CD4-positive, CD25-positive, alpha-beta regulatory T cell (primary cell): ENCODE results near the gene MTFP1. TPM values are rescaled to one million over a fixed set of nuclear protein-coding genes. Genes with fewer than 3 reads are reported as not detected.

Source experiments
- ATAC-seq, 2 donors: fragments of 150-1000 bp; cut with Tn5 transposase; one replicate each; pipeline ENCODE4 v1.10.0; 2021; ENCODE audit warnings: low read depth in 2 of 2, moderate number of reproducible peaks in 2 of 2, moderate library complexity in 1 of 2
- DNase-seq, 3 donors: peaks; one replicate each; pipeline versions ENCODE4 v3.0.0 to v3.0.0-alpha.2; 2012 to 2022; ENCODE audit warnings: mixed read lengths in 1 of 3
- H3K27ac ChIP-seq: one replicate; pipeline ENCODE4 v1.7.0; 2013; ENCODE audit warnings: mild to moderate bottlenecking, low read length; ENCODE audit not compliant: insufficient read depth, poor library complexity, severe bottlenecking
- H3K27me3 ChIP-seq: one replicate; pipeline ENCODE4 v1.7.0; 2013; ENCODE audit warnings: low read length; ENCODE audit not compliant: control insufficient read depth, insufficient read depth
- H3K36me3 ChIP-seq: one replicate; pipeline ENCODE4 v1.7.0; 2013; ENCODE audit warnings: mild to moderate bottlenecking, low read length, moderate library complexity; ENCODE audit not compliant: control insufficient read depth, insufficient read depth
- H3K4me1 ChIP-seq: 2 replicates; pipeline ENCODE4 v1.7.0; 2013; ENCODE audit warnings: mild to moderate bottlenecking, low read length; ENCODE audit not compliant: insufficient read depth, control insufficient read depth, poor library complexity, severe bottlenecking
- H3K4me3 ChIP-seq: one replicate; pipeline ENCODE4 v1.7.0; 2013; ENCODE audit warnings: low read depth, mild to moderate bottlenecking, low read length, moderate library complexity
- H3K9me3 ChIP-seq, 2 experiments: 1 replicate in 1 of 2; 2 replicates in 1 of 2; pipeline ENCODE4 v1.7.0; 2013; ENCODE audit warnings: low read length in 2 of 2, mild to moderate bottlenecking in 1 of 2, moderate library complexity in 1 of 2; ENCODE audit not compliant: control insufficient read depth in 2 of 2
- H3K27ac Mint-ChIP-seq, 3 donors: one replicate each; pipeline ENCODE4 v1.8.0; 2020 to 2022; ENCODE audit warnings: mild to moderate bottlenecking in 3 of 3, mixed read lengths in 3 of 3, moderate library complexity in 2 of 3
- H3K27me3 Mint-ChIP-seq: one replicate; pipeline ENCODE4 v1.8.0; 2022; ENCODE audit warnings: mild to moderate bottlenecking, mixed read lengths
- H3K36me3 Mint-ChIP-seq: one replicate; pipeline ENCODE4 v1.8.0; 2020; ENCODE audit warnings: mixed read lengths
- H3K4me1 Mint-ChIP-seq, 4 donors: one replicate each; pipeline ENCODE4 v1.8.0; 2020 to 2022; ENCODE audit warnings: mixed read lengths in 4 of 4, mild to moderate bottlenecking in 1 of 4
- H3K4me3 Mint-ChIP-seq, 4 donors: one replicate each; pipeline ENCODE4 v1.8.0; 2020 to 2022; ENCODE audit warnings: mild to moderate bottlenecking in 4 of 4, mixed read lengths in 4 of 4, moderate library complexity in 3 of 4
- H3K9me3 Mint-ChIP-seq, 7 donors: one replicate each; pipeline ENCODE4 v1.8.0; 2020 to 2022; ENCODE audit warnings: mixed read lengths in 7 of 7, mild to moderate bottlenecking in 3 of 7, moderate library complexity in 2 of 7
- polyA plus RNA-seq, 4 donors: library from polyadenylated mRNA; unstranded; fragments of 300-500 nt; fragmentation: Illumina TruSeq; gene quantifications; one replicate each; pipeline ENCODE4 v1.2.3, GENCODE V29; 2021
- total RNA-seq: library from RNA; stranded (reverse); gene quantifications from one replicate; pipeline ENCODE4 v1.2.3, GENCODE V29; 2022

The MTFP1 gene
- total and polyA plus RNA-seq, 5 donors from 2014 or later, result 38.3 to 111 (median 45.3) TPM

GRCh38 chr22:30404307-30404706 lies 21.3 kb upstream of the MTFP1 start:
- Histone ChIP-seq H3K9me3 (no peaks in the 10 kb centered on the region), H3K4me3 (no peak overlapping the region), H3K27me3 (no peaks in the 10 kb centered on the region), H3K36me3 (peaks cover 2% of the 10 kb centered on the region), H3K4me1 (no peaks in the 10 kb centered on the region), H3K27ac (no peak overlapping the region)
- Mint-ChIP-seq H3K27me3 (no peaks in the 10 kb centered on the region), H3K9me3 (no peaks in the 10 kb centered on the region), H3K36me3 (peaks cover 5% of the 10 kb centered on the region), H3K4me1 (no peaks in the 10 kb centered on the region), H3K27ac (no peak overlapping the region), H3K4me3 (no peak overlapping the region)
- DNase-seq (no peak), ATAC-seq (no peak)

GRCh38 chr22:30405731-30406130 lies 19.8 kb upstream of the MTFP1 start:
- no peaks in the 10 kb centered on the region for H3K9me3 ChIP-seq
- Mint-ChIP-seq H3K4me1 (no peaks in the 10 kb centered on the region), H3K27ac (no peak overlapping the region), H3K27me3 (no peaks in the 10 kb centered on the region), H3K4me3 (no peak overlapping the region), H3K36me3 (peaks cover 5% of the 10 kb centered on the region), H3K9me3 (no peaks in the 10 kb centered on the region)
- H3K27me3 ChIP-seq, result no peaks in the 10 kb centered on the region
- DNase-seq (no peak), ATAC-seq (no peak)
- H3K4me1 ChIP-seq, result no peaks in the 10 kb centered on the region
- H3K36me3 ChIP-seq, result peaks cover 2% of the 10 kb centered on the region
- no peak overlapping the region for H3K4me3 ChIP-seq
- H3K27ac ChIP-seq, result no peak overlapping the region

- Histone ChIP-seq H3K27ac (no peak overlapping the region), H3K4me1 (no peaks in the 10 kb centered on the region), H3K9me3 (no peaks in the 10 kb centered on the region), H3K4me3 (no peak overlapping the region), H3K36me3 (peaks cover 2% of the 10 kb centered on the region), H3K27me3 (no peaks in the 10 kb centered on the region)
- peaks cover 5% of the 10 kb centered on the region for H3K36me3 Mint-ChIP-seq
- no peak overlapping the region for H3K4me3 Mint-ChIP-seq
- H3K27me3 Mint-ChIP-seq, result no peaks in the 10 kb centered on the region
- no peaks in the 10 kb centered on the region for H3K4me1 Mint-ChIP-seq
- no peaks in the 10 kb centered on the region for H3K9me3 Mint-ChIP-seq
- ATAC-seq, result no peak
- DNase-seq, result no peak
- H3K27ac Mint-ChIP-seq, result no peak overlapping the region
Observed at GRCh38 chr22:30406400-30406799, 19.2 kb upstream of the MTFP1 start.

- H3K36me3 Mint-ChIP-seq, result peaks cover 12% of the 10 kb centered on the region
Observed at GRCh38 chr22:30408388-30409102, 17.0 kb upstream of the MTFP1 start.

GRCh38 chr22:30411780-30412179 lies 13.8 kb upstream of the MTFP1 start:
- H3K4me3 Mint-ChIP-seq, result no peak overlapping the region
- peak overlapping the region in 2 of 3 donors; percentile 36 to 59 for H3K27ac Mint-ChIP-seq
- H3K4me1 Mint-ChIP-seq, result peaks cover 5 to 25% (median 7%) of the 10 kb centered on the region in 4 donors
- no peak for ATAC-seq
- no peak overlapping the region for H3K4me3 ChIP-seq
- H3K9me3 ChIP-seq, result no peaks in the 10 kb centered on the region
- no peaks in the 10 kb centered on the region for H3K4me1 ChIP-seq
- no peaks in the 10 kb centered on the region for H3K27me3 ChIP-seq
- H3K36me3 Mint-ChIP-seq, result peaks cover 20% of the 10 kb centered on the region
- peaks cover 13% of the 10 kb centered on the region for H3K36me3 ChIP-seq
- DNase-seq, result no peak
- H3K27me3 Mint-ChIP-seq, result no peaks in the 10 kb centered on the region
- H3K27ac ChIP-seq, result no peak overlapping the region
- no peaks in the 10 kb centered on the region for H3K9me3 Mint-ChIP-seq

More at GRCh38 chr22:30408388-30409102, 17.0 kb upstream of the MTFP1 start:
- DNase-seq (no peak), ATAC-seq (no peak)
- H3K4me3 ChIP-seq, result no peak overlapping the region
- no peaks in the 10 kb centered on the region for H3K4me1 ChIP-seq
- H3K27me3 ChIP-seq, result no peaks in the 10 kb centered on the region
- peaks cover 0 to 10% (median 2%) of the 10 kb centered on the region in 4 donors for H3K4me1 Mint-ChIP-seq
- no peaks in the 10 kb centered on the region for H3K27me3 Mint-ChIP-seq
- H3K9me3 ChIP-seq, result no peaks in the 10 kb centered on the region
- no peak overlapping the region for H3K27ac ChIP-seq
- H3K4me3 Mint-ChIP-seq, result no peak overlapping the region
- H3K27ac Mint-ChIP-seq, result no peak overlapping the region
- H3K36me3 ChIP-seq, result peaks cover 2% of the 10 kb centered on the region
- H3K9me3 Mint-ChIP-seq, result no peaks in the 10 kb centered on the region

GRCh38 chr22:30413001-30413400 lies 12.6 kb upstream of the MTFP1 start:
- Histone ChIP-seq H3K9me3 (no peaks in the 10 kb centered on the region), H3K27ac (no peak overlapping the region), H3K4me3 (no peak overlapping the region), H3K36me3 (peaks cover 17% of the 10 kb centered on the region), H3K4me1 (no peaks in the 10 kb centered on the region), H3K27me3 (no peaks in the 10 kb centered on the region)
- H3K4me3 Mint-ChIP-seq, result peak overlapping the region in 1 of 4 donors; percentile 61
- H3K27ac Mint-ChIP-seq, result peak overlapping the region in 2 of 3 donors; percentile 39 to 87
- H3K4me1 Mint-ChIP-seq, result peaks cover 5 to 25% (median 9%) of the 10 kb centered on the region in 4 donors
- ATAC-seq (no peak), DNase-seq (no peak)
- no peaks in the 10 kb centered on the region for H3K27me3 Mint-ChIP-seq
- peaks cover 32% of the 10 kb centered on the region for H3K36me3 Mint-ChIP-seq
- H3K9me3 Mint-ChIP-seq, result no peaks in the 10 kb centered on the region

- no peak overlapping the region for H3K4me3 ChIP-seq
- Mint-ChIP-seq H3K36me3 (peaks cover 36% of the 10 kb centered on the region), H3K27me3 (no peaks in the 10 kb centered on the region), H3K4me3 (peak overlapping the region in 2 of 4 donors; percentile 21 to 61), H3K4me1 (peaks cover 5 to 26% (median 9%) of the 10 kb centered on the region in 4 donors), H3K9me3 (no peaks in the 10 kb centered on the region), H3K27ac (peak overlapping the region in 2 of 3 donors; percentile 42 to 72)
- no peak overlapping the region for H3K27ac ChIP-seq
- ATAC-seq, result peak in 1 of 2 donors; percentile 53
- no peaks in the 10 kb centered on the region for H3K27me3 ChIP-seq
- DNase-seq, result no peak
- H3K9me3 ChIP-seq, result no peaks in the 10 kb centered on the region
- peaks cover 20% of the 10 kb centered on the region for H3K36me3 ChIP-seq
- no peaks in the 10 kb centered on the region for H3K4me1 ChIP-seq
Observed at GRCh38 chr22:30413745-30414524, 11.6 kb upstream of the MTFP1 start.
